GM21786 (cell line): ENCODE data around the gene BDH1.

ENCODE experiments used
- ATAC-seq: cut with Tn5 transposase; IDR thresholded peaks from one replicate; pipeline ENCODE4 v1.9.1; 2021; ENCODE audit not compliant: unreplicated experiment

Gene BDH1

GRCh38 chr3:197550489-197550888, 5.3 kb downstream of the BDH1 start:
- ATAC-seq: no peak

- no peak for ATAC-seq
Observed at GRCh38 chr3:197549261-197549885, 6.4 kb downstream of the BDH1 start.

GRCh38 chr3:197547306-197548011, 8.3 kb downstream of the BDH1 start:
- no peak for ATAC-seq

GRCh38 chr3:197546307-197547085, 9.3 kb downstream of the BDH1 start:
- no peak for ATAC-seq

- no peak for ATAC-seq
Observed at GRCh38 chr3:197545571-197545970, 10.2 kb downstream of the BDH1 start.

- ATAC-seq: no peak
Observed at GRCh38 chr3:197545101-197545500, 10.7 kb downstream of the BDH1 start.

GRCh38 chr3:197542741-197543454, 12.9 kb downstream of the BDH1 start:
- no peak for ATAC-seq

- ATAC-seq: no peak
Observed at GRCh38 chr3:197541756-197542539, 13.8 kb downstream of the BDH1 start.

GRCh38 chr3:197540961-197541377, 14.8 kb downstream of the BDH1 start:
- no peak for ATAC-seq

GRCh38 chr3:197539651-197540051, 16.1 kb downstream of the BDH1 start:
- no peak for ATAC-seq

GRCh38 chr3:197533927-197534725, 21.6 kb downstream of the BDH1 start:
- ATAC-seq: no peak

- ATAC-seq: no peak
Observed at GRCh38 chr3:197533396-197533795, 22.4 kb downstream of the BDH1 start.

GRCh38 chr3:197532388-197532787, 23.4 kb downstream of the BDH1 start:
- ATAC-seq: no peak

GRCh38 chr3:197528190-197528589, 27.6 kb downstream of the BDH1 start:
- ATAC-seq: no peak

- ATAC-seq: no peak
Observed at GRCh38 chr3:197527569-197527968, 28.2 kb downstream of the BDH1 start.

GRCh38 chr3:197525706-197526105, 30.1 kb downstream of the BDH1 start:
- ATAC-seq: no peak

GRCh38 chr3:197524128-197524527, 31.6 kb downstream of the BDH1 start:
- no peak for ATAC-seq

- no peak for ATAC-seq
Observed at GRCh38 chr3:197523526-197523925, 32.2 kb downstream of the BDH1 start.

GRCh38 chr3:197522881-197523441, 32.8 kb downstream of the BDH1 start:
- no peak for ATAC-seq
